GM20000 (cell line): ENCODE measurements around the gene CNPY2.

Experiments
- DNase-seq: peaks from one replicate; pipeline ENCODE4 v3.0.0; 2012; ENCODE audit warnings: low spot score
- CTCF ChIP-seq: IDR thresholded peaks from 2 replicates; pipeline ENCODE4 v1.5.1; 2012; ENCODE audit warnings: mild to moderate bottlenecking, control low read depth; ENCODE audit errors: extremely low read depth, missing control alignments

The CNPY2 gene

GRCh38 chr12:56315622-56316473 is at the start of gene CNPY2:
Gene CNPY2 (minus strand): TSS chr12:56315988. CDS start chr12:56315217, 771 bp downstream.
- DNase-seq, result peak; percentile 91
- TF ChIP-seq CTCF, result no peak

GRCh38 chr12:56362130-56363059 is 46.6 kb upstream of the CNPY2 start, which contains the start of gene APOF:
Gene APOF (minus strand): TSS chr12:56362857. CDS start chr12:56362745, 112 bp downstream.
- no peak for DNase-seq
- TF ChIP-seq CTCF, result no peak

- DNase-seq, result no peak
Measured at GRCh38 chr12:56361487-56362129, 45.8 kb upstream of the CNPY2 start.

GRCh38 chr12:56359851-56360767 is 44.3 kb upstream of the CNPY2 start, which contains the start of gene STAT2:
Gene STAT2 (minus strand): TSS chr12:56360107. CDS start chr12:56356571, 3,536 bp downstream.
- TF ChIP-seq CTCF, result no peak
- peak; percentile 92 for DNase-seq

More at GRCh38 chr12:56361487-56362129, 45.8 kb upstream of the CNPY2 start:
- no peak for TF ChIP-seq CTCF

GRCh38 chr12:56358836-56359532 is 43.2 kb upstream of the CNPY2 start:
- TF ChIP-seq CTCF, result no peak
- no peak for DNase-seq

- no peak for DNase-seq
- no peak for TF ChIP-seq CTCF
Measured at GRCh38 chr12:56351325-56351724, 35.5 kb upstream of the CNPY2 start.
